GM06990 (cell line): ENCODE results near the gene STRA6.

Experiments
- DNase-seq: peaks from one replicate; pipeline ENCODE4 v3.0.0-alpha.2; 2011; ENCODE audit not compliant: insufficient read length; ENCODE audit errors: extremely low read depth
- H3K27me3 ChIP-seq: replicated peaks from 2 replicates; pipeline ENCODE4 v1.6.0; 2011; ENCODE audit warnings: low read length; ENCODE audit not compliant: control insufficient read depth, insufficient read depth
- H3K36me3 ChIP-seq: 2 replicates; pipeline ENCODE4 v1.5.1; 2011; ENCODE audit warnings: low read length; ENCODE audit not compliant: control insufficient read depth, insufficient read depth
- H3K4me3 ChIP-seq: replicated peaks from 2 replicates; pipeline ENCODE4 v1.5.1; 2011; ENCODE audit warnings: low read depth, mild to moderate bottlenecking, control low read depth, low read length
- TF ChIP-seq, protein P1 (sequence below): IDR thresholded peaks from 2 replicates; pipeline ENCODE4 v1.5.1; 2011; ENCODE audit warnings: low read length, control low read depth, mild to moderate bottlenecking, inconsistent platforms; ENCODE audit not compliant: insufficient read depth, poor library complexity, severe bottlenecking

The STRA6 gene

DNA sequence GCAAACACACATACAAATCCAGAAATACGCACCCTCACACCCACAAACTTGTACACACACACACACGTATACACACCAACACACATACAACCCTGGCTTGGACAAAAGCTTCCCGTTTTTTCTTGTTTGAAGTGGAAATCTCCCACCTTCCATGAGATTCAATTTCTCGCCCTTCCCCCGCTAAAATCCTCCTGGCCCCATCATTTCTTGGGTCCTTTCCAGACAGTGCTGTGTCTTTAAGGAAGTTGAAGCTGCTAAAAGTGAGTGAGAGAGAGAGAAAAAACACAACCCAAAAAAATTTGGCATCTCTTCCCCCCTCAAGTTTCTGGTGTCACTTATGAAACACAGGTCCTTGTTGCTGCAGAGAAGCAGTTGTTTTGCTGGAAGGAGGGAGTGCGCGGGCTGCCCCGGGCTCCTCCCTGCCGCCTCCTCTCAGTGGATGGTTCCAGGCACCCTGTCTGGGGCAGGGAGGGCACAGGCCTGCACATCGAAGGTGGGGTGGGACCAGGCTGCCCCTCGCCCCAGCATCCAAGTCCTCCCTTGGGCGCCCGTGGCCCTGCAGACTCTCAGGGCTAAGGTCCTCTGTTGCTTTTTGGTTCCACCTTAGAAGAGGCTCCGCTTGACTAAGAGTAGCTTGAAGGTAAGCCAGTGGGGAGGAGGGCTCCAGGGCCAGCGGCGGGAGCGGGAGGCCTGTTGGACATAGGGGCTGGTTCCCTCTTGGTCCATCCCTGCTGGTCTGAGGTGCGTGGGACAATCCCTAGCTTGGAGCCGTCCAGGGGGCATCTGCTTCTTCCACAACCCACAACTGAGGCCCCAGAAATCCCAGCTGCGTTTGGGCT, 29.0 kb downstream of the STRA6 start, which contains the start of gene ISLR:
Gene ISLR (plus strand): TSS at position 331 of the 839 bp plus-strand sequence. CDS start 1,149 bp downstream, outside the sequence.
- TF ChIP-seq, protein P1, sequence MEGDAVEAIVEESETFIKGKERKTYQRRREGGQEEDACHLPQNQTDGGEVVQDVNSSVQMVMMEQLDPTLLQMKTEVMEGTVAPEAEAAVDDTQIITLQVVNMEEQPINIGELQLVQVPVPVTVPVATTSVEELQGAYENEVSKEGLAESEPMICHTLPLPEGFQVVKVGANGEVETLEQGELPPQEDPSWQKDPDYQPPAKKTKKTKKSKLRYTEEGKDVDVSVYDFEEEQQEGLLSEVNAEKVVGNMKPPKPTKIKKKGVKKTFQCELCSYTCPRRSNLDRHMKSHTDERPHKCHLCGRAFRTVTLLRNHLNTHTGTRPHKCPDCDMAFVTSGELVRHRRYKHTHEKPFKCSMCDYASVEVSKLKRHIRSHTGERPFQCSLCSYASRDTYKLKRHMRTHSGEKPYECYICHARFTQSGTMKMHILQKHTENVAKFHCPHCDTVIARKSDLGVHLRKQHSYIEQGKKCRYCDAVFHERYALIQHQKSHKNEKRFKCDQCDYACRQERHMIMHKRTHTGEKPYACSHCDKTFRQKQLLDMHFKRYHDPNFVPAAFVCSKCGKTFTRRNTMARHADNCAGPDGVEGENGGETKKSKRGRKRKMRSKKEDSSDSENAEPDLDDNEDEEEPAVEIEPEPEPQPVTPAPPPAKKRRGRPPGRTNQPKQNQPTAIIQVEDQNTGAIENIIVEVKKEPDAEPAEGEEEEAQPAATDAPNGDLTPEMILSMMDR = no peak
- Histone ChIP-seq H3K36me3 (no peaks in the 10 kb centered on the region), H3K27me3 (0 out of 2 replicates have a peak, but pooled peaks cover 1% of the 10 kb centered on the region), H3K4me3 (no peak within 1 kb of the TSS)
- DNase-seq = no peak

DNA sequence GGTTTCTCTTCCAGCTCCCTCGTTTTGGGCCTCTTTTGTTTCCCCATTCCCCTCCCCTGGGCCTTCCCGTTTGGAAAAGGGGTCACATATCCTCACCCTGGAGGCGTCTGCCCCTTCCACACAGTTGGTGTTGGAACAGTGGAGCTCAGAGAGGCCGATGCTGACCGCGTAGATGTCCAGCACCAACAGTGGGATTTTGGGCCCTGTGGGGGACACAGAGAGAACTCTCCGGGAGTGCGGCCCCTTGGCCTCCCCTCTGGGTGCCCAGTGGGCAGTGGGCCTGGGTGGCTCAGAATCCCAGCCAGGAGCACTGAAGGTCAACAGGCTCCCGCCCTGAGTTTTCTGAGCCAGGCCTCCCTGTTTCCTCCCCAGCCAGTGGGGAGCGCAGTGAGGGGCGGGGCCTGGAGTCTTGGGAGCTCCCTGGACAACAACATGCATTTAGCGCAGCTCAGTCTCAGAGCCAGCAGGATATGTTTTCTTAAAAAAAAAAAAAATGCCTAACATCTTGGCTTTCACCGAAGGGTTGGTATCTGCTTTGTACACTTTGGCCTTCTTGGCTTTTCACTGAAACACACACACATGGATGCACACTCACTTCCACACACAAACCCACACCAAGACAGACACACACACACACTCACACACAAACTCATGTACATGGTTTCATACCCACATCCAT, 29.7 kb downstream of the STRA6 start:
- DNase-seq = no peak
- Histone ChIP-seq H3K27me3 (no peaks in the 10 kb centered on the region), H3K4me3 (no peak overlapping the region), H3K36me3 (no peaks in the 10 kb centered on the region)
- TF ChIP-seq, protein P1 = no peak

DNA sequence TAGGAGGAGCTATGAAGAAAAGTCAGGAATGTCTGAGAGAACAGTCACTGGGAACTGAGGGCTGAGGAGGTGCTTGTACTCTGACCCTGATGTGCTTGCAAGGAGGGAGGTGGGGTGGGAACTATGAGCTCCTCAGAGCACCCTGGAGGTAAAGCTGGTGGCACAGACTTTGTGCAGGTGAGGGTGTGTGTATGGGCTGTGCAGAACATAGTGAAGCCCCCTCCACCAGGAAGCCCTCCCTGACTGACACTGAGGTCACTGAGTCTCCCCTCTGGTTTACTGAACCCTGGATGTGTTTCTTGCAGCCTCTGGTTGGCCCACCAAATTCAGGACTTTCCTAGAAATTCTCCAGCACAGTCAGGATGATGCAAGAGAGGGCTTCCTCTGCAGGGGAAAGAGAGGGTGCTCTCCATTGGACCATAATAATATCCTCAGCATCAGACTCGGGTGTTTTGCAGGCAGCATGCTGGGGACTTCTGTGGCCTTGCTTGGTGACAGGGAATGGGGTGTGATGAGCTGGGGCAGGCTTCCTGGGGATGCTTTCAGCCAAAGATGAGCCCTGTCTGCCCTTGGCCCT, 30.5 kb downstream of the STRA6 start:
- H3K36me3 ChIP-seq = no peaks in the 10 kb centered on the region
- no peak overlapping the region for H3K4me3 ChIP-seq
- H3K27me3 ChIP-seq = no peaks in the 10 kb centered on the region
- DNase-seq = no peak
- TF ChIP-seq, protein P1 = no peak

DNA sequence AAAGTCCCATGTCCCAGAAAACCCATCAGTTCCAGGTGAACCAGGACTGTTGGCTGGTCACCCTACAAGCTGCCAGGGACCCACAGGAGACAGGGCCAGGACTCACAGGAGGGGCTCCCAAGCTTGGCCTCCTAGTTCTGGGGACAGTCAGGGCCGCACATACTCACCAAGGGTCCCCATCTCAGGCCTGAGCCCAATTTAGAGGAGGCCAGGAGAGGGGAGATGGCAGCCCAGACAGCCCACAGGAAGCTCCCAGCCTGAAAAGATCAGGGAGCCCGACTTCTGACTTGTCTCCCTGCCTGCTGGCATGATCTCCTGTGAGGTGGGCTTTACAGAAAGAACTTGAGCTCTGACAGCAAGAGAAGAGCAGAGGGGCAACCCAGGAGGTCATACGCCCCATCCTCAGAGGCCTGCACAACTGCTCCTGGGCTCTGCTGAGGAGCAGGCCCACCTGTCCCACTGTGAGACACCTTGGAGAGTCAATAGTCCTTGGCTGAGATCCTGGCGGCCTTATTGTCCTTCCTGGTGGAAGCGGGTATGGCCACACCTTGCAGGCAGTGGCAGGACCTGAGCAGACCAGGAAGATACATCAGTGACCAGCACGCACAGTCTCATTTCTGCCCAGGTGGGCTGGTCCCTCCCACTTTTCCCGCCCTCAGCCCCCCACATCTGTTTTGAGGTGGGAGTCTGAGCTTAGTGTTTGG, 31.6 kb downstream of the STRA6 start:
- H3K27me3 ChIP-seq = no peaks in the 10 kb centered on the region
- H3K36me3 ChIP-seq = no peaks in the 10 kb centered on the region
- DNase-seq = no peak
- TF ChIP-seq, protein P1 = no peak
- H3K4me3 ChIP-seq = no peak overlapping the region

DNA sequence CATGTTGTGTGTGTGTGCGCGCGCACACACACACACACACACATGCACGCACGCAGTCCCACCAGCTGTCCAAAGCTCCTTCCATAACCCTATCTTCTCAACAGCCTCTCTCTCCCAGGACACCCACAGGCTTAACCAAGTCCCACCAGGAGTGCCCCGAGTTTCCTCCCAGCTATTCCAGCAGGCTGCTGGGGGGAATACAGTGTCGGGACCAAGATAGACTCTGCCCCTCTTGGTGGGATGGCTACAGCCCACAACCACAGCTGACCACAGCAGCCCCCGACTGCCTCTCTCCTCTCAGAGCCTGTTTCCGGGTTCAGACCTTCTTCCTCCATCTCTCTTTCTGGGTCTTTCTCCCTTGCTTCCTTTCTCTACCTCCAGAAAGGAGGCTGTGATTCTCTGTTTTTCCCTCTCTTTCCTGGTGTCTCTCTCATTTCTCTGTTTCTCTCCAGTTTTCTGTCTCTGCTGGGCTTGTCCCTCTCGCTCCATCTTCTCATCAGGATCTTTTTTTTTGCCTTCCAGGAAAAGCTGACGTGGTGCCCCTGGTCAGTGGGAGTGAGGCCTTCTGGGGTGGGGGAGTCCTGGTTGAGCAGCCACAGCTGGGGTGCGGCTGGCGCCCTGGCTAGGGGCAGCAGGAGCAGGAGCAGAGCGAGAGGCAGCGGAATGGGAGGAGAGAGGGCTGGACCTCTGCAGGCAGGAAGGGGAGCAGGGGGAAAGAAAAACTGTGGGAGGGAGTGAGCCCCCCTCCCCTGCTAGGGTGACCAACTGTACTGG, 32.3 kb downstream of the STRA6 start:
- Histone ChIP-seq H3K27me3 (no peaks in the 10 kb centered on the region), H3K36me3 (no peaks in the 10 kb centered on the region), H3K4me3 (no peak overlapping the region)
- TF ChIP-seq, protein P1 = no peak
- DNase-seq = no peak
